GM18873 (cell line): ENCODE results near the gene GALNT17.
"Not testable (repeated sequence)": the region's sequence is repeated elsewhere in the genome, so short reads cannot be mapped to it uniquely, and the experiment has no call there.

Experiments
- ATAC-seq: cut with Tn5 transposase; IDR thresholded peaks from one replicate; pipeline ENCODE4 v1.9.1; 2021; ENCODE audit warnings: mild to moderate bottlenecking, moderate library complexity, moderate number of reproducible peaks; ENCODE audit not compliant: unreplicated experiment, low FRiP score

Gene GALNT17

GRCh38 chr7:71595176-71595575, 463.2 kb downstream of the GALNT17 start:
- ATAC-seq, result no peak

- no peak for ATAC-seq
Measured at GRCh38 chr7:71598553-71598952, 466.6 kb downstream of the GALNT17 start.

- no peak for ATAC-seq
Measured at GRCh38 chr7:71601851-71602250, 469.9 kb downstream of the GALNT17 start.

GRCh38 chr7:71604818-71605414, 473.0 kb downstream of the GALNT17 start:
- ATAC-seq, result no peak

- no peak for ATAC-seq
Measured at GRCh38 chr7:71611986-71612385, 480.0 kb downstream of the GALNT17 start.

GRCh38 chr7:71612911-71613310, 481.0 kb downstream of the GALNT17 start:
- ATAC-seq, result no peak

- ATAC-seq, result no peak
Measured at GRCh38 chr7:71613313-71613712, 481.4 kb downstream of the GALNT17 start.

GRCh38 chr7:71615017-71615416, 483.1 kb downstream of the GALNT17 start:
- ATAC-seq, result no peak

GRCh38 chr7:71616217-71616616, 484.3 kb downstream of the GALNT17 start:
- no peak for ATAC-seq

- ATAC-seq, result no peak
Measured at GRCh38 chr7:71618278-71618677, 486.3 kb downstream of the GALNT17 start.

- no peak for ATAC-seq
Measured at GRCh38 chr7:71625545-71625944, 493.6 kb downstream of the GALNT17 start.

GRCh38 chr7:71626206-71626605, 494.3 kb downstream of the GALNT17 start:
- ATAC-seq, result no peak

- ATAC-seq, result no peak
Measured at GRCh38 chr7:71627651-71628050, 495.7 kb downstream of the GALNT17 start.

GRCh38 chr7:71630516-71630915, 498.6 kb downstream of the GALNT17 start:
- no peak for ATAC-seq

- ATAC-seq, result no peak
Measured at GRCh38 chr7:71633551-71634008, 501.6 kb downstream of the GALNT17 start.

GRCh38 chr7:71635849-71636248, 503.9 kb downstream of the GALNT17 start:
- not testable (repeated sequence) for ATAC-seq

GRCh38 chr7:71636329-71636728, 504.4 kb downstream of the GALNT17 start:
- ATAC-seq, result no peak

- ATAC-seq, result no peak
Measured at GRCh38 chr7:71637578-71637977, 505.6 kb downstream of the GALNT17 start.

GRCh38 chr7:71638108-71638507, 506.2 kb downstream of the GALNT17 start:
- ATAC-seq, result no peak

GRCh38 chr7:71639382-71640085, 507.6 kb downstream of the GALNT17 start:
- no peak for ATAC-seq

- ATAC-seq, result not testable (repeated sequence)
Measured at GRCh38 chr7:71643031-71643430, 511.1 kb downstream of the GALNT17 start.

GRCh38 chr7:71645836-71646235, 513.9 kb downstream of the GALNT17 start:
- no peak for ATAC-seq
